Activated T-cell treated with anti-CD3 and anti-CD28 coated beads, Interleukin-2, amount 50 U/mL, for 24 hours (primary cell): ENCODE data around the gene PCARE.
A peak's percentile ranks its signal among the peaks of the same experiment; 100 is the strongest.

Source experiments
- DNase-seq: peaks from one replicate; pipeline ENCODE4 v3.0.0-alpha.2; 2020
- H3K27ac Mint-ChIP-seq: 2 replicates; pipeline ENCODE4 v1.8.0; 2020; ENCODE audit warnings: mild to moderate bottlenecking, mixed read lengths
- H3K27me3 Mint-ChIP-seq: 2 replicates; pipeline ENCODE4 v1.8.0; 2020; ENCODE audit warnings: mixed read lengths
- H3K36me3 Mint-ChIP-seq: 2 replicates; pipeline ENCODE4 v1.8.0; 2020; ENCODE audit warnings: low read depth, mixed read lengths
- H3K4me1 Mint-ChIP-seq: 2 replicates; pipeline ENCODE4 v1.8.0; 2020; ENCODE audit warnings: low read depth, mixed read lengths
- H3K4me3 Mint-ChIP-seq: 2 replicates; pipeline ENCODE4 v1.8.0; 2020; ENCODE audit warnings: mild to moderate bottlenecking, moderate library complexity, mixed read lengths
- H3K9me3 Mint-ChIP-seq: 2 replicates; pipeline ENCODE4 v1.8.0; 2020; ENCODE audit warnings: mixed read lengths

The PCARE gene

DNA sequence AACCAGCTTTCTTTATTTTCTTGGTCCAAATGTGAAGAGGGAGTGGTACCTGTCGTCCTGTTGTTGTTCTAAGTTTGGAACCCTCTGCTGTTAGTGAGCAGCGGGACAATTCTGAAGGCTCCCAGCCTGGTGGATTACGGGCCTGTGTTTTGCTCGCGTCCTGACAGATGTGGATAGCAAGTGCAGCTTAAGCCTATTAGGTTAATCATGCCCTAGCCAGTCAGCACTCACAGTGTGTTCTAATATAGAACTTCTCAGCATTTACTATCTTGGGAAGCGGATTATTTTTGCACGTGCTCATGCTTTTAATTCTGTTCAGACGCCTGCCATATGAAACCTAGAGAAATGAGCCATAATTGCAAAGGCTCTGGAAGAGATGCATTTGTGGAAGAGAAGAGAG is at the start of gene PCARE:
Gene PCARE (minus strand): TSS at position 113 of the 400 bp plus-strand sequence. CDS start 262 bp downstream, outside the sequence.
- Mint-ChIP-seq H3K4me3 (no peak within 1 kb of the TSS), H3K27ac (no peak within 1 kb of the TSS), H3K4me1 (no peaks in the 10 kb centered on the region), H3K9me3 (no peaks in the 10 kb centered on the region), H3K27me3 (no peaks in the 10 kb centered on the region), H3K36me3 (no peaks in the 10 kb centered on the region)
- DNase-seq = no peak

DNA sequence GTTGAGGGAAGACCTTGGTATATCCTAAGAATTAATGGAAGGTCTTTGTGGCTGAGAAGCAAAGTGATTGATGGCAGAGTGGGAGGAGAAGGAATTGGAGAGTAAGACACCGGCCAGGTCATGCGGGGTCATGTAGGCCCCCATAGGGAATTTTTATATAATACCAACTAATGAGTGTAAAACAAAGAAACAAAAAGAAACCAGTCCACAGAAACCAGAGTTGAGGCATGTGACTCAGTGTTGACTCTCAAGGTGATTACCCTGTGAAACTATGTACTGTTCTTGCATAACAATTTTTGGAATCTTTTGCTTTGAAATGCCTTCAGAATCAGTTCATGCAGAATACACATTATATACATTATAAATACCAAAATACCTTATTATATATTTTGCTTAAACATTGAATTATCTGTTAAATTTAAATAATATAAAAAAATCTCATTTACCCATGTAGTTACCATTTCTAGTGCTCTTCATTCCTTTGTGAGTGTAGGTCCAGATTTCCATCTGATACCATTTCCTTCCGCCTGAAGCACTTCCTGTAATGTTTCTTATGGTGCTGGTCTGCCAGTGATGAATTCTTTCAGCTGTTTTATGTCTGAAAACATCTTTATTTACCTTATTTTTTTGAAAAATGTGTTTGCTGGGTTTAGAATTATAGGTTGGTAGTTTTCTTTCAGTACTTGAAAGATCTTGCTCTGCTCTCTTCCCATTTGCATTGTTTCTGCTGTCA is 49.5 kb upstream of the PCARE start:
- H3K4me1 Mint-ChIP-seq = peaks cover 71% of the 10 kb centered on the region
- H3K9me3 Mint-ChIP-seq = peaks cover 4% of the 10 kb centered on the region
- no peak for DNase-seq
- H3K4me3 Mint-ChIP-seq = no peak overlapping the region
- H3K36me3 Mint-ChIP-seq = peaks cover 77% of the 10 kb centered on the region
- no peaks in the 10 kb centered on the region for H3K27me3 Mint-ChIP-seq
- peak overlapping the region; percentile 11 for H3K27ac Mint-ChIP-seq

DNA sequence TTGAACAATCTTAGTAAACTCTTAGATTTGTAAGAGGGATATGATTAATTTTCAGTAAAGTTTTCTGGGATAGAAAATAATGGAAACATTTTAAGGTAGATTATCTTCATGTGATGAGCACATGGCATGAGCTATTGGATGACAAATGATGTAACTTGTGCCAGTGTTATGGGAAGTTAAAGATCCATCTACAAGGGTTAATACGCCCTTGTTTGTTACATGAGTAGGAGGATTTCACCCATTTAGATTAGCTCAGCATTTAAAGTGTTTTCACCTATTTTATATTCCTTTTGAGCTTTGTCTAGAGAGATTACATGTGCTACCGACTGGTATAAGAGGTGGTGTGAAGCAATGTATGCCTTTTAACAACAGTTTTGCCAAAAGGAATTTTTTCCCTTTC is 46.5 kb upstream of the PCARE start:
- peaks cover 75% of the 10 kb centered on the region for H3K4me1 Mint-ChIP-seq
- H3K27me3 Mint-ChIP-seq = no peaks in the 10 kb centered on the region
- H3K36me3 Mint-ChIP-seq = peaks cover 67% of the 10 kb centered on the region
- H3K4me3 Mint-ChIP-seq = no peak overlapping the region
- DNase-seq = no peak
- H3K27ac Mint-ChIP-seq = no peak overlapping the region
- peaks cover 4% of the 10 kb centered on the region for H3K9me3 Mint-ChIP-seq

DNA sequence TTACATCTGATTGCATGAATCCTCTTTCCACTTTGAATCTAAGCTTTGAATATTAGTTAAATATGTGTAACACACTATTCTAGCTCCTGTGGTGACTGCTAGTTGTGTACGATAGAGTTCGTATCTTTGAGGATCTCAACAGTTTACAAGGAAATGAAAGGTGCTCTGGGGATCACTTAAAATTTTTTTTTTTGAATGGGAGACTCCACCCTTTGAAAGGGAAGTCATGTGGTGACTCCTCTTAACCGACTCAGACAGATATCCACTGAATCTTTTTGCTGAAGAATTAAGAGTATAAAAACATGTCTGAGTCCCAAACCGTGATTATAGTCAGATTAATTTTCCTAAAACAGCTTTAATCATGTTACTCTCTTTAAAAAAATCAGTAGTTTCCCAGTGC is 44.9 kb upstream of the PCARE start:
- H3K27me3 Mint-ChIP-seq = no peaks in the 10 kb centered on the region
- no peak for DNase-seq
- H3K36me3 Mint-ChIP-seq = peaks cover 51% of the 10 kb centered on the region
- peaks cover 3% of the 10 kb centered on the region for H3K9me3 Mint-ChIP-seq
- H3K4me3 Mint-ChIP-seq = peak overlapping the region; percentile 20
- peak overlapping the region; percentile 29 for H3K27ac Mint-ChIP-seq
- peaks cover 73% of the 10 kb centered on the region for H3K4me1 Mint-ChIP-seq

DNA sequence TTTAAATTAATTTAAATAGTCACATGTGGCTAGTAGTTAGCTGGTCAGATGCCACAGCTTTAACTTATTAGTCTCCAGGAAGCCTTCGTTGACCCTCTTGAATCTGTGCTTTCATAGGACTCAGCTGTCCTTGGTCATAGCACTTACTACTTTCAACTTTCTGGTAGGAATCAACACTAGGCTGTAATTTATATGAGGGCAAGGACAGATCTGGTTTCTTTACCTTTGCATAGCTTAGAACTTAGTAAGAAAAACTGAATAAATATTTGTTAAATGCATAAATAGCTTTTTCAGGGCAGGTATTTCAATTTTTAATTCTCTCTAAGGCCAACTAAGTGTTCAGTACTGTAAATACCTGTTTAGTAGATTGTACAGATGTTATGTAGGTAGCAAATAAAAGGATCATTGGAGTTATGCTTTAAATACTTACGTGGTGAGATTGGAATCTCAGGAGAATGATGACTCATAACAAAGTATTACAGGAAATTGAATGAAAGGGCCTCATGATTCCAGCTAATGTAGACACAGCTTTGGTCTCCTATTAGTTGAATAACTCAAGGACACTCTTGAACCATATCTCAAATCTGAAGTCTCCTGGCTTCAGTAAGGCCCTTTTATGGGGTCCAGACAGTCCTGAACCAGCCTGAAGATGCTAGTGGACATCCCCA is 43.4 kb upstream of the PCARE start:
- Mint-ChIP-seq H3K9me3 (no peaks in the 10 kb centered on the region), H3K27ac (no peak overlapping the region), H3K4me3 (peak overlapping the region; percentile 87), H3K36me3 (peaks cover 39% of the 10 kb centered on the region), H3K27me3 (no peaks in the 10 kb centered on the region), H3K4me1 (peaks cover 62% of the 10 kb centered on the region)
- no peak for DNase-seq

DNA sequence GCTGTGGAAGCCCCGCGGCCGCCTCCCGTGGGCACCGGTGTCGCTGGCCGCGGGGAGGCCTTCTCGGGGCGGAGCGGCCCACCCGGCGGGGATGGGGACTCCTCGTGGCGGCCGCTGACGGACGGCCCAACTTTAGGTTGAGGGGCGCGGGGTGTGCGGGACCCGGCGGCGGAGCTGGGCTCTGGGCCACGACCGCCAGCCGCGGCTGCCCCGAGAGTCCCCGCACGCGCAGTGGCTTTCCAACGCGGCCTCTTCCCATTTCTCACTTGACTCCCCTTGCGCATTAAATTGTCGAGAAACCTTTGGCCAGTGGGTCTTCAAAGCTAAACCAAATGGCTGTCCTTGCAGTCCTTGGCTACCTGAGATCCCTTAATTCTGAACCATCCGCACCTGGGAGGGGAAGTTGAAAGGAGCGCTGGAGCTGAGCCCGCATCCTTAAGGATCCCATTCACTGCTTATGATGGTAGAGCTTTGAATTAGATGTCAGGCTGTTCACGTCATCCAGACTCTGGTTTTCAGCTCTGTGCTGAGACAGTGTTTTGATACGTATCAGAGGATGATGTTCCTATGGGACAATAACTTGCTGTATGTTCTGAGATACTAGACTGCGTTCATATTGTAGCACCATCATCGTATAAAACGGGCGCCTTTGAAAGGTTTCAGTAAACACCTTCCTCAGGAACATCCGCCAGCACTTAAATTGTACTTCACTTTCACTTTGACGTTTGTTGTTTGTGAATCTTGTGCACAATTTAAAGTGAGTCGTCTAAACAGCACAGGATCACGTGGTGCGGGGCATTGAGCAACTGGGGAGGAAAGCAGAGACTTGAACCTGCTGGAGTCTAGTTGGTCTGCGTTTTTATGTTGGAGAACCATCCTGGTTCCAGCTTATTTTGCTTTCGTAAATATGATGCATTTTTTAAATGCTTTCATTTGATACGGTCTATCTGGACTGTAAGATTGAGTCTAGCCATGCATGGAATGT is 41.8 kb upstream of the PCARE start:
- no peaks in the 10 kb centered on the region for H3K9me3 Mint-ChIP-seq
- H3K36me3 Mint-ChIP-seq = peaks cover 23% of the 10 kb centered on the region
- peak; percentile 69 for DNase-seq
- H3K4me3 Mint-ChIP-seq = peak overlapping the region; percentile 87
- peak overlapping the region; percentile 92 for H3K27ac Mint-ChIP-seq
- H3K4me1 Mint-ChIP-seq = peaks cover 62% of the 10 kb centered on the region
- no peaks in the 10 kb centered on the region for H3K27me3 Mint-ChIP-seq

DNA sequence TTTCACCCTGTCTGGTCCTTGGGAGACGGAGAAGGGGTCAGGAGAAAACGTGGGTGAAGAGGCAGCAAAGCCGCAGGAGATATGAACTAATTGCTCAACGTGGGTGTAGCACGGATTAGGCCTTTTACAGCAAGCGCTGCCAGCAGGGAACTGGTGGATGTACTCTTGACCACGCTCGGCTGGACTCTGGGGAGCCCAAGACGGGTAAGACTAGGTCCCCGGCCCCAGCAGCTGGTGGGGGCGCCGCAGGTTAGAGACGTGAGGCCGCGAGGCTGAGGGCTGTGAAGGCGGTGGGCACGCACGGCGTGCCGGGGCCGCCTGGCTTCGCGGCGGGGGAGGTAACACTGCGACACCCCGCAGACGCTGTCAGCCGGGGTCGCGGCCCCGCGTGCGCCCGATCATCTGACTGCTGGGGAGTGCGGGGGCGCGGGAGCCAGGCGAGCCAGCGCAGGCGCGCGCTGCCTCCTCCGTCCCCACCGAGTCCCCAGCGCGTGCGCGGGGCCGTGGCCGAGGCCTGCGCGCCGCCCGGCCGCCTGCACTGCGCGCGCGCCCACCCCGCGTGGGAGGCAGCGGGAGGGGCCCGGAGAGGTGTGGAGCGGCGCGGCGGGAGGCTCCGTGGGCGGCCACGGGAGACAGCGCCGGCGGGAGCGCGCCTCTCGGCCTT is 40.8 kb upstream of the PCARE start, which contains the start of gene CLIP4:
Gene CLIP4 (plus strand): TSS at position 470 of the 664 bp plus-strand sequence. CDS start 5,974 bp downstream, outside the sequence.
- Mint-ChIP-seq H3K4me3 (peak within 1 kb of the TSS; percentile 87), H3K27ac (peak within 1 kb of the TSS; percentile 94), H3K27me3 (no peaks in the 10 kb centered on the region), H3K9me3 (no peaks in the 10 kb centered on the region), H3K36me3 (peaks cover 18% of the 10 kb centered on the region), H3K4me1 (peaks cover 56% of the 10 kb centered on the region)
- peak; percentile 84 for DNase-seq

DNA sequence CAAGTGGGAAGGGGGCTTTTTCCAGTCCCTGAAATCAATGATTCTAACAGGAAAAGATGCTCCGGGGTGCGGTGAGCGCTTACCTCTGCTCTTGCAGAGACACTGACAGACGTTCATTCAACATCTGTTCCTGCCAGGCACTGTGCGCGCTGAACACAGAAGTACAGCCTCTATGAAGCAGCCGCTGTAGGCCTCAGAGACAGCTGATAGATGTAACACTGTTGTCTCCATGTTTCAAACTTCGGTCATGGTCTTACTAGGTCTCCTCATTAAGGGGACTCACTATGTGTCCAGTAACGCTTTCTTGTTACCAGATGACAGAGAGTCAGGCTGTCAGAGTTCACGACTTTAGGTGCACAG is 40.2 kb upstream of the PCARE start:
- Mint-ChIP-seq H3K4me1 (peaks cover 51% of the 10 kb centered on the region), H3K4me3 (peak overlapping the region; percentile 81), H3K27me3 (no peaks in the 10 kb centered on the region), H3K36me3 (peaks cover 18% of the 10 kb centered on the region), H3K27ac (peak overlapping the region; percentile 94), H3K9me3 (no peaks in the 10 kb centered on the region)
- peak; percentile 41 for DNase-seq

DNA sequence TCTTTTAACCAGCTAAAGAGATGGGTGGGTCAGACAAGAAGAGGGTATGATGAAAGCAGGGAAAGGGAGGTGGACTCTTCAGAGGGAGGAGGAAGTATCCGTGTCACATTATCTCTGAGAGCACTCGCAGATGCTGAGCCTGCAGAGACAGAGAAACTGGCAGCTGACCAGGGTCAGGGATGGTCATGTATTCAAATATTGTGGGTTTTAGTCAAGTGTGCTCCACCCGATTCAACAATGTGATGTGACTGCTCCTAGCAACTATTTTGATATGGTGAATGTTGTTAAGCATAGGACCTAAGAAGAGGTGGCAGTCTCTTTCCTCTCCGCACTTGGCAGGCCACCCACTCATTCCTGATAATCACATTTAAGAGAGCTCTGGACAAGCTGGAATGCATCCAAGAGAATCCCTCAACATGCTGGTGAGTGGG is 39.6 kb upstream of the PCARE start:
- Mint-ChIP-seq H3K4me1 (peaks cover 46% of the 10 kb centered on the region), H3K27me3 (no peaks in the 10 kb centered on the region), H3K9me3 (no peaks in the 10 kb centered on the region), H3K27ac (peak overlapping the region; percentile 19), H3K36me3 (peaks cover 14% of the 10 kb centered on the region), H3K4me3 (peak overlapping the region; percentile 81)
- DNase-seq = no peak

DNA sequence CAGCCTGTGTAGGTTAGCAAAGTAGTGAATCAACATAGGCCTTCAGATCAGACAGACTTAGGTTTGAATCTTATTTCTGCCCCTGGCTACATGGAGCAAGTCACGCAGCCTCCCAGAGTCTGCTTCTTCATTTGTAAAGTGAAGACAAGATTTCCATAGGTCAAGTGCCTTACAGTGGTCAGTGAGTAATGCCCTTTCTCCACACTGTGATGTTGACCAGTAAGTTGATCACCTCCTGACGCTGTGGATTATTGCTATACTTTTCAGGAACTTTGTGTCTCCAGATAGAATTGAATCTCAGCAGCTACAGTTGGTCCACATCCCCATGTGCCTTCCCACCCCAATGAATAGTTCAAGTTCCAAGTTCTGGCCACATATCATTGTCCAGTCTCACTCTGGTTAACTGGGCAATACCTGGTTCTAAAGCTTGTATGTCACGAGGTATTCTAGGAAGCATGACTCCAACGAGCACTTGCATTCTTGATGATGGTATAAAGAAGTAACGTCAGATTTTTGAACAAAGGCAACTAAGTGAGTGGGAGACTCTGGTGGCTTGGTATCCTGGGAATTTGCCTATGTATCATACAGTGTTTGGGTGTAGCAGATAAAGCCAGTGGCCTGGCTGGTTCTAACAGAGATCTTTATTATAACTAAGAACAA is 38.8 kb upstream of the PCARE start:
- no peak for DNase-seq
- H3K9me3 Mint-ChIP-seq = no peaks in the 10 kb centered on the region
- H3K27ac Mint-ChIP-seq = no peak overlapping the region
- no peaks in the 10 kb centered on the region for H3K27me3 Mint-ChIP-seq
- H3K4me1 Mint-ChIP-seq = peaks cover 42% of the 10 kb centered on the region
- H3K4me3 Mint-ChIP-seq = no peak overlapping the region
- H3K36me3 Mint-ChIP-seq = peaks cover 11% of the 10 kb centered on the region

DNA sequence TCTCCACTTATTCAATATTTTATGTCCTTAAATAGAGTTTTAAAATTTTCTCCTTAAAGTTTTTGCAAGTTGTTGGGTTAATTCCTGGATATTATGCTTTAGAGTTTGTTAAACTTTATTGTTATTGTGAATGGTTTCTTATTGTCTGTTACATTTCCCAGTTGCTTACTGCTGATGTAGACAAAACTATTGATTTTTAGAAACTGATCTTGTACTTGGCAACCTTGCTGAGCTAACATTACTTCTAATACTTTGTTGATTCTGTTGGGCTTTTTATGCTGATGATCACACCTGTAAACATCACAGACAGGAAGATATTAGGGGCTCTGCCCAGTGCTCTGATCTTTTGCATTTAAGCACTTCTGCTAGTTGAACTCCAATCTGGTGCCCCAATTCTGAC is 38.1 kb upstream of the PCARE start:
- Mint-ChIP-seq H3K36me3 (peaks cover 8% of the 10 kb centered on the region), H3K4me3 (no peak overlapping the region), H3K27me3 (no peaks in the 10 kb centered on the region), H3K27ac (no peak overlapping the region), H3K4me1 (peaks cover 34% of the 10 kb centered on the region), H3K9me3 (no peaks in the 10 kb centered on the region)
- no peak for DNase-seq

DNA sequence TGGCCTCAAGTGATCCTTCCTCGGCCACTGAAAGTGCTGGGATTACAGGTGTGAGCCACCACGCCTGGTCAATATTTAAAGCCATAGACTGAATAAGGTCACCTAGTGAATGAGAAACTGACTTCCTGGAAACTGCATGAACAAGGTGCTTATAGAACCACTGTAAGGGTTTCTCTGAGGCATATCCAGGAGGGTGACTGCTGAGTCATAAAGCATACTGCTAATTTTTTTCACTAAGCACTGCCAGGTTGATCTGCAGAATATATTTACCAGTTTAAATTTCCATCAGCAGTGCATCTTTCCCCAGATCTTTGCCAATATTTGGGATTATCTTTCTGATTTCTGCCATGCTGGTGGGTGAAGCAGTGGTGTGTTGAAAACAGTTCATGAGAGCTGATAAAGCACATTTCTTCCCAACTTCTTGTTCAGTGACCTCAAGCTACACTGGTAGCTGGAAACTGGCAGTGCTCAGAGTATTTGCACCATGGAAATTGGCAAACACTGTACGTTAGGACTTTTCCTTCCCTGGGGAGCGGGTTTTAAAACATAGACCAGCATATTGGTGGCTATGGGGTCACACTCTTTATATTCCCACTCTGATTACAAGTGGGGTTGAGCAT is 36.7 kb upstream of the PCARE start:
- Mint-ChIP-seq H3K9me3 (no peaks in the 10 kb centered on the region), H3K27me3 (no peaks in the 10 kb centered on the region), H3K4me3 (no peak overlapping the region), H3K4me1 (peaks cover 20% of the 10 kb centered on the region), H3K27ac (no peak overlapping the region), H3K36me3 (peaks cover 2% of the 10 kb centered on the region)
- DNase-seq = no peak

DNA sequence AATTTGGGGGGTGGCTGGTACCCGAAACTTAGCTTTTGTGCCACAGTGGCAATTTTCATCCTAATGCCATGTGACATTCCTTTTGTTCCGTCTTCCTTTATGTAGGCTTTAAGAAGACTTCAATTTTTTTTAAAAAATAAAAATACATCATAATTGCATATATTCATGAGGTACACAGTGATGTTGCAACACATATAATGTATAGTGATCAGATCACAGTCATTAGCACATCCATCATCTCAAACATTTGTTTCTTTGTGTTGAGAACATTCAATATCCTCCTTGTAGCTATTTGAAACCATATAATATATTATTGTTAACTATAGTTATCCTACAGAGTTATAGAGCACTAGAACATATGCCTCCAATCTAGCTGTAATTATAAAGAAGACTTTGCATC is 34.9 kb upstream of the PCARE start:
- Mint-ChIP-seq H3K27ac (no peak overlapping the region), H3K27me3 (no peaks in the 10 kb centered on the region), H3K9me3 (no peaks in the 10 kb centered on the region), H3K36me3 (no peaks in the 10 kb centered on the region), H3K4me1 (peaks cover 11% of the 10 kb centered on the region), H3K4me3 (no peak overlapping the region)
- DNase-seq = no peak
